Parathyroid adenoma (tissue), 2 donors: ENCODE data around the gene TSR2.

Experiments used
- H2AFZ ChIP-seq: fragments of 300-600 bp; sonication (generic); one replicate; pipeline ENCODE4 v1.7.0; 2017; ENCODE audit warnings: antibody characterized with exemption, mild to moderate bottlenecking
- H3K27ac ChIP-seq: fragments of 300-600 bp; sonication (generic); one replicate; pipeline ENCODE4 v1.7.0; 2017
- H3K27me3 ChIP-seq: fragments of 300-600 bp; sonication (generic); one replicate; pipeline ENCODE4 v1.7.0; 2017; ENCODE audit warnings: low read length; ENCODE audit not compliant: control insufficient read depth, insufficient read depth
- H3K36me3 ChIP-seq: fragments of 300-600 bp; sonication (generic); one replicate; pipeline ENCODE4 v1.7.0; 2017; ENCODE audit warnings: low read length; ENCODE audit not compliant: control insufficient read depth, insufficient read depth
- H3K4me1 ChIP-seq: fragments of 300-600 bp; sonication (generic); one replicate; pipeline ENCODE4 v1.7.0; 2017; ENCODE audit warnings: control low read depth
- H3K4me2 ChIP-seq: fragments of 300-600 bp; sonication (generic); one replicate; pipeline ENCODE4 v1.7.0; 2017; ENCODE audit warnings: low read length
- H3K4me3 ChIP-seq: fragments of 300-600 bp; sonication (generic); one replicate; pipeline ENCODE4 v1.7.0; 2017; ENCODE audit warnings: low read depth, low read length
- H3K79me2 ChIP-seq: fragments of 300-600 bp; sonication (generic); one replicate; pipeline ENCODE4 v1.7.0; 2017; ENCODE audit warnings: control low read depth
- H3K9ac ChIP-seq: fragments of 300-600 bp; sonication (generic); one replicate; pipeline ENCODE4 v1.7.0; 2017; ENCODE audit warnings: mild to moderate bottlenecking
- H3K9me3 ChIP-seq: fragments of 300-600 bp; sonication (generic); one replicate; pipeline ENCODE4 v1.7.0; 2017; ENCODE audit warnings: low read length; ENCODE audit not compliant: control insufficient read depth
- CTCF ChIP-seq: fragments of 300-600 bp; sonication (generic); IDR thresholded peaks from one replicate; pipeline ENCODE4 v1.7.0; 2017; ENCODE audit warnings: antibody characterized with exemption, mild to moderate bottlenecking
- donor health status: primary hyperparathyroidism.

TSR2 gene

GRCh38 chrX:54435121-54435520 is 5.1 kb upstream of the TSR2 start:
- no peak for TF ChIP-seq CTCF
- Histone ChIP-seq H3K4me2 (no peak overlapping the region), H2AFZ (no peak overlapping the region), H3K4me1 (no peaks in the 10 kb centered on the region), H3K27ac (no peak overlapping the region), H3K79me2 (no peaks in the 10 kb centered on the region), H3K27me3 (no peaks in the 10 kb centered on the region), H3K36me3 (no peaks in the 10 kb centered on the region), H3K9ac (no peak overlapping the region), H3K4me3 (no peak overlapping the region), H3K9me3 (no peaks in the 10 kb centered on the region)

- Histone ChIP-seq H3K79me2 (peaks cover 2% of the 10 kb centered on the region), H3K4me2 (no peak overlapping the region)
Measured at GRCh38 chrX:54442790-54443189, 2.6 kb downstream of the TSR2 start.

GRCh38 chrX:54444752-54445151 is 4.5 kb downstream of the TSR2 start:
- peaks cover 4% of the 10 kb centered on the region for H3K4me1 ChIP-seq
- peaks cover 2% of the 10 kb centered on the region for H3K79me2 ChIP-seq
- no peak overlapping the region for H3K27ac ChIP-seq
- H3K4me3 ChIP-seq: no peak overlapping the region
- H2AFZ ChIP-seq: no peak overlapping the region
- no peak overlapping the region for H3K9ac ChIP-seq
- no peak overlapping the region for H3K4me2 ChIP-seq
- no peaks in the 10 kb centered on the region for H3K9me3 ChIP-seq
- TF ChIP-seq CTCF: no peak
- H3K36me3 ChIP-seq: no peaks in the 10 kb centered on the region
- H3K27me3 ChIP-seq: no peaks in the 10 kb centered on the region

More at GRCh38 chrX:54442790-54443189, 2.6 kb downstream of the TSR2 start:
- no peak overlapping the region for H3K9ac ChIP-seq
- H3K4me3 ChIP-seq: no peak overlapping the region
- H3K27ac ChIP-seq: no peak overlapping the region
- H3K27me3 ChIP-seq: no peaks in the 10 kb centered on the region
- H2AFZ ChIP-seq: no peak overlapping the region
- no peak for TF ChIP-seq CTCF
- H3K4me1 ChIP-seq: peaks cover 4% of the 10 kb centered on the region
- H3K9me3 ChIP-seq: no peaks in the 10 kb centered on the region
- no peaks in the 10 kb centered on the region for H3K36me3 ChIP-seq

- Histone ChIP-seq H3K4me2 (no peak overlapping the region), H3K36me3 (no peaks in the 10 kb centered on the region), H3K27ac (no peak overlapping the region), H3K4me3 (no peak overlapping the region), H3K9ac (no peak overlapping the region), H3K79me2 (no peaks in the 10 kb centered on the region), H3K4me1 (peaks cover 4% of the 10 kb centered on the region), H3K27me3 (no peaks in the 10 kb centered on the region), H2AFZ (no peak overlapping the region), H3K9me3 (no peaks in the 10 kb centered on the region)
- no peak for TF ChIP-seq CTCF
Measured at GRCh38 chrX:54446084-54446483, 5.9 kb downstream of the TSR2 start.

- H3K9ac ChIP-seq: no peak overlapping the region
- H3K4me3 ChIP-seq: no peak overlapping the region
- no peaks in the 10 kb centered on the region for H3K79me2 ChIP-seq
- peak; percentile 16 for TF ChIP-seq CTCF
- H3K36me3 ChIP-seq: no peaks in the 10 kb centered on the region
- H3K27me3 ChIP-seq: no peaks in the 10 kb centered on the region
- H3K4me2 ChIP-seq: no peak overlapping the region
- no peak overlapping the region for H3K27ac ChIP-seq
- H2AFZ ChIP-seq: no peak overlapping the region
- no peaks in the 10 kb centered on the region for H3K4me1 ChIP-seq
- no peaks in the 10 kb centered on the region for H3K9me3 ChIP-seq
Measured at GRCh38 chrX:54447461-54447860, 7.3 kb downstream of the TSR2 start.
